Ascending aorta (tissue), 2 donors: ENCODE results near the gene MFN2. TPM values are rescaled to one million over a fixed set of nuclear protein-coding genes. Genes with fewer than 3 reads are reported as not detected.
"Not testable (repeated sequence)": the region's sequence is repeated elsewhere in the genome, so short reads cannot be mapped to it uniquely, and the experiment has no call there.

Experiments
- DNase-seq, 2 donors: peaks; one replicate each; pipeline ENCODE4 v3.0.0-alpha.2; 2019; ENCODE audit warnings: low spot score in 2 of 2
- H3K27ac ChIP-seq, 2 donors: fragments of 200-600 bp; sonication (generic); one replicate each; pipeline ENCODE4 v1.5.1; 2016 to 2017; ENCODE audit warnings: mild to moderate bottlenecking in 1 of 2
- H3K27me3 ChIP-seq: fragments of 200-600 bp; sonication (generic); one replicate; pipeline ENCODE4 v1.5.1; 2017
- H3K36me3 ChIP-seq, 2 donors: fragments of 200-600 bp; sonication (generic); one replicate each; pipeline ENCODE4 v1.5.1; 2016
- H3K4me1 ChIP-seq, 2 donors: fragments of 200-600 bp; sonication (generic); one replicate each; pipeline ENCODE4 v1.5.1; 2016 to 2017; ENCODE audit warnings: mild to moderate bottlenecking in 1 of 2
- H3K4me3 ChIP-seq, 2 donors: fragments of 200-600 bp; sonication (generic); one replicate each; pipeline ENCODE4 v1.5.1; 2016 to 2017; ENCODE audit warnings: mild to moderate bottlenecking in 1 of 2
- H3K9me3 ChIP-seq, 2 donors: fragments of 200-600 bp; sonication (generic); one replicate each; pipeline ENCODE4 v1.5.1; 2016
- intact Hi-C: fragments of 100-400 bp; cut with DNase I; formaldehyde crosslinking; loops from one replicate; pipeline ENCODE4 v1.15.1; 2023
- total RNA-seq: library from RNA; depleted of rRNA; stranded (reverse); fragments of >200 nt; gene quantifications from one replicate; pipeline ENCODE4 v1.1.0, GENCODE V29; 2016
- TF ChIP-seq, protein P1 (sequence below), 3 experiments: fragments of 200-600 bp in 2 of 3; fragments of 450-650 bp in 1 of 3; sonication (generic) in 2 of 3; IDR thresholded peaks; one replicate each; pipeline ENCODE4 v1.5.1; 2016 to 2019; ENCODE audit warnings: antibody characterized with exemption in 3 of 3, mild to moderate bottlenecking in 1 of 3, moderate library complexity in 1 of 3

Gene MFN2
- total RNA-seq, 1 donor from 2014 or later: 85.6 TPM

DNA sequence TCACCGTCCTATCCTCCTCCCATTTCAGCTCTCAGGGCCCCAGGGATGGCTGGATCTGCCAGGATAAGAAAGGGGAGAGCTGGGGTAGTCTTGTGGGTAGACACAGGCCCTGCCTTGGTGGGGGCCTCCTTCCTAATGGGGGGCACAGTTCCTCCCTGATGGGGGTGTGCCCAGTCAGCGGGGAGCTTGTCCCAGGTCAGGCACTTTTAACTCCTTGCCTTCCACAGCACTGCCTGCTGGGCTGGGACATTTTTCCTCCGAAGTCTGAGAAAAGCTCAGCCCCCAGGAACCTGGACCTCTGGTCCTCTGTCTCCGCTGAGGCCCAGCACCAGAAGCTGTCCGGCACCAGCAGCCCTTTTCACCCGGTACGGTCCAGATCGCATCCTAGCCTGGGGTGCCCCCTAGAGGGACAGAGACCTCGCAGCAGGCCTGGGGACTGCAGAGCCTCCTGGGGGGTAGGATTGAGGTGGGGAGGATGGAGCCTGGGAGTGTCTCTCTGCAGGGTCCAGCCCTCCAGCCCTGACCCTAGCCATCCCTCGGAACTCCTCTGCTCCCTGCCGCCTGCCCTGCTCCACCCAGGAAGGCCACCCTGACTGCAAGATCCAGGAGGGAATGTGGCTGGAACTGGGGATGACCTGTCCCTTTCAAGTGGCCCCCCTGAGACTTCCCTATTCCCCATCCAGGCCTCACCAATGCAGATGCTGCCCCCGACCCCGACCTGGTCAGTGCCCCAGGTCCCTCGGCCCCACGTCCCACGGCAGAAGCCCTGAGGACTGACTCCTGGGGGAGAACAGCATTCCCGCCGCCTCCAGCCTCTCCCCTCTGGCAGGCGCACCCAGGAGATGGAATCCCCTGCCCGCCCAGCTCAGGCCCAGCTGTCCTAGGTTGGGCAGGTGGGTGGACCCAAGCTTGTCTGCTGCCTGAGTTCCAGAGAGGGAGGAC is 51.1 kb downstream of the MFN2 start:
- TF ChIP-seq, protein P1, sequence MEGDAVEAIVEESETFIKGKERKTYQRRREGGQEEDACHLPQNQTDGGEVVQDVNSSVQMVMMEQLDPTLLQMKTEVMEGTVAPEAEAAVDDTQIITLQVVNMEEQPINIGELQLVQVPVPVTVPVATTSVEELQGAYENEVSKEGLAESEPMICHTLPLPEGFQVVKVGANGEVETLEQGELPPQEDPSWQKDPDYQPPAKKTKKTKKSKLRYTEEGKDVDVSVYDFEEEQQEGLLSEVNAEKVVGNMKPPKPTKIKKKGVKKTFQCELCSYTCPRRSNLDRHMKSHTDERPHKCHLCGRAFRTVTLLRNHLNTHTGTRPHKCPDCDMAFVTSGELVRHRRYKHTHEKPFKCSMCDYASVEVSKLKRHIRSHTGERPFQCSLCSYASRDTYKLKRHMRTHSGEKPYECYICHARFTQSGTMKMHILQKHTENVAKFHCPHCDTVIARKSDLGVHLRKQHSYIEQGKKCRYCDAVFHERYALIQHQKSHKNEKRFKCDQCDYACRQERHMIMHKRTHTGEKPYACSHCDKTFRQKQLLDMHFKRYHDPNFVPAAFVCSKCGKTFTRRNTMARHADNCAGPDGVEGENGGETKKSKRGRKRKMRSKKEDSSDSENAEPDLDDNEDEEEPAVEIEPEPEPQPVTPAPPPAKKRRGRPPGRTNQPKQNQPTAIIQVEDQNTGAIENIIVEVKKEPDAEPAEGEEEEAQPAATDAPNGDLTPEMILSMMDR (IDR thresholded peaks at IDR 0.05): peak in 1 of 3 experiments; percentile 36
- DNase-seq: no peak
- Histone ChIP-seq H3K4me3 (no peak overlapping the region), H3K4me1 (peaks cover 0 to 3% of the 10 kb centered on the region in 2 donors), H3K36me3 (peaks cover 26 to 50% of the 10 kb centered on the region in 2 donors), H3K27me3 (no peaks in the 10 kb centered on the region), H3K9me3 (no peaks in the 10 kb centered on the region), H3K27ac (no peak overlapping the region)
- intact Hi-C loops: no loop called here

DNA sequence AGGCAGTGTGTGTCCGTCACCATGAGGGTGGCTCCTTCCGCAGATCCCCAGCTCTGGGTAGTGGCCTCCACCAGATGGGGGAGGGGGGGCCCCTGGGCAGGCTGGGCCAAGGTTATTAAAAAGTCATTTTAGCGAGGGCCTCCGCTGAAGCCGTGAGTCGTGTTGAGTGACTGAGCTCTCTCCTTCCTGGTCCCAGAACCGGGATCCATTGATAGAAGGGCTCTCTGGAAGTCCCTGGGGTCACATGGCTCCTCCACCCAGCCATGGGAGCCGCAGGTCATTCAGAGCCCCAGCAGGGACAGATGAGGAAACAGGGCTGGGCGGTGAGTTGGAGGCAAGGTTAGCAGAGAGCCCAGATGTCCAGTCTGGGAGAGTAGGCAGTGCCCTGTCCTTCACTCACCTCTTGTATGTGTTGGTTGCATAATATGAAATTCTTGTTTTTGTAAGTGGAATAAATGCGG is 51.9 kb downstream of the MFN2 start:
- peaks cover 26 to 42% of the 10 kb centered on the region in 2 donors for H3K36me3 ChIP-seq
- H3K4me3 ChIP-seq: no peak overlapping the region
- peaks cover 0 to 3% of the 10 kb centered on the region in 2 donors for H3K4me1 ChIP-seq
- TF ChIP-seq, protein P1 (IDR thresholded peaks at IDR 0.05): no peak
- intact Hi-C loops: no loop called here
- no peak for DNase-seq
- no peak overlapping the region for H3K27ac ChIP-seq
- H3K9me3 ChIP-seq: no peaks in the 10 kb centered on the region
- no peaks in the 10 kb centered on the region for H3K27me3 ChIP-seq

DNA sequence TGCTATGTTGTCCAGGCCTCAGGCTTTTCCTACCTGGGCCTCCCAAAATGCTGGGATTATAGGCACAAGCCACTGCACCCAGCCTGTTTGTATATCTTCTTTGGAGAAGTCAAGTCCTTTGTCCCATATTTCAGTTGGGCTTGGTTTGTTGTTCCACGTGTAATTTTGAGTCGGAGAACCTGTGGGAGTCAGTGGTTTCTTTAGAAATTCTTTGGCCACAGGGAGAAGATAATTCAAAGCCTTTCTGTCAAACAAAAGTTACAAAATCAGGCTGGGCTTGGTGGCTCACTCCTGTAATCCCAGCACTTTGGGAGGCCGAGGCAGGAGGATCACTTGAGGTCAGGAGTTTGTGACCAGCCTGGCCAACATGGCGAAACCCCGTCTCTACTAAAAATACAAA is 53.2 kb downstream of the MFN2 start:
- H3K4me3 ChIP-seq, DNase-seq, H3K27ac ChIP-seq, H3K9me3 ChIP-seq, H3K27me3 ChIP-seq, H3K4me1 ChIP-seq, intact Hi-C loops: not testable (repeated sequence)
- H3K36me3 ChIP-seq: peaks cover 20 to 37% of the 10 kb centered on the region in 2 donors

DNA sequence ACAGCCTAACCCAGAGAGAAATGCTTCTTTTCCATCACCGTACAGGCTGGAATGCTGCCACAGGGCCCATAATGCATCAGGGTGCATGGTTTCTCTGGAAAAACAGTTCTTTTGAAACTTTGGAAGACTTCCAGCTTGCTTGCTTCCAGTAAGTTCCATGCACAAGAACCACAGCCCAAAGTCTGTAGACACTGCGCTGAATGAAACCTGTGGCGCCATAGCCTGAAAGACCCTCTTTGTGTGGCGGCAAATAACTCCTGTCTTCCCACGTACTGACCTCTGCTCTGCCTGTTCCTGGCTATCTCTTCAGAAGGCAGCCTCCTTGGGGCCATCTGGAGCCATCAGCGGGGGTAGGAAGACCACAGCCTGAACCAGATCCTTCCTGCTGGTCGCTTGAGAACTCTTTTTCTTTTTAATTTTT is 54.1 kb downstream of the MFN2 start:
- Histone ChIP-seq H3K36me3 (peaks cover 10 to 27% of the 10 kb centered on the region in 2 donors), H3K27ac (no peak overlapping the region), H3K4me1 (peaks cover 0 to 3% of the 10 kb centered on the region in 2 donors), H3K27me3 (no peaks in the 10 kb centered on the region), H3K9me3 (no peaks in the 10 kb centered on the region), H3K4me3 (no peak overlapping the region)
- TF ChIP-seq, protein P1 (IDR thresholded peaks at IDR 0.05): no peak
- intact Hi-C loops: no loop called here
- DNase-seq: no peak

- Histone ChIP-seq H3K27ac (no peak overlapping the region), H3K4me1 (peaks cover 0 to 3% of the 10 kb centered on the region in 2 donors), H3K27me3 (no peaks in the 10 kb centered on the region), H3K36me3 (peaks cover 3 to 18% of the 10 kb centered on the region in 2 donors), H3K4me3 (no peak overlapping the region), H3K9me3 (no peaks in the 10 kb centered on the region)
- TF ChIP-seq, protein P1 (IDR thresholded peaks at IDR 0.05): no peak
- intact Hi-C loops: no loop called here
- DNase-seq: no peak
Observed at GRCh38 chr1:12035312-12035711, 55.1 kb downstream of the MFN2 start.
